Kidney (tissue), 14 donors: ENCODE data around the gene CHMP1B. TPM values are rescaled to one million over a fixed set of nuclear protein-coding genes. Genes with fewer than 3 reads are reported as not detected.

Source experiments
- DNase-seq, 5 donors: peaks; one replicate each; pipeline ENCODE4 v3.0.0-alpha.2; 2013 to 2020
- FAIRE-seq: peaks from 2 replicates; lab custom pipeline; 2012; peaks lifted over from hg19 to GRCh38; lab: Jason Lieb, UNC
- H3K27ac ChIP-seq, 2 donors: one replicate each; pipeline ENCODE4 v1.7.0; 2013; ENCODE audit warnings: low read depth in 2 of 2, low read length in 2 of 2, inconsistent platforms in 1 of 2
- H3K27me3 ChIP-seq: one replicate; pipeline ENCODE4 v1.7.1; 2013; ENCODE audit warnings: low read length, inconsistent platforms; ENCODE audit not compliant: control insufficient read depth, insufficient read depth
- H3K36me3 ChIP-seq, 3 donors: one replicate each; pipeline versions ENCODE4 v1.7.0 to v1.7.1; 2013; ENCODE audit warnings: low read length in 3 of 3, control low read depth in 1 of 3, inconsistent platforms in 1 of 3; ENCODE audit not compliant: insufficient read depth in 3 of 3, control insufficient read depth in 2 of 3
- H3K4me1 ChIP-seq, 3 donors: one replicate each; pipeline versions ENCODE4 v1.7.0 to v1.7.1; 2013; ENCODE audit warnings: low read length in 3 of 3, inconsistent platforms in 1 of 3, low read depth in 1 of 3; ENCODE audit not compliant: control insufficient read depth in 2 of 3, insufficient read depth in 2 of 3
- H3K4me3 ChIP-seq, 3 donors: one replicate each; pipeline versions ENCODE4 v1.7.0 to v1.8.1; 2013; ENCODE audit warnings: low read length in 3 of 3, control low read depth in 1 of 3, inconsistent platforms in 1 of 3
- H3K9ac ChIP-seq, 3 donors: one replicate each; pipeline versions ENCODE4 v1.7.0 to v1.7.1; 2013; ENCODE audit warnings: low read length in 3 of 3, control low read depth in 1 of 3, inconsistent platforms in 1 of 3
- H3K9me3 ChIP-seq, 3 donors: one replicate each; pipeline versions ENCODE4 v1.7.0 to v1.7.1; 2013; ENCODE audit warnings: low read length in 3 of 3, control low read depth in 1 of 3, inconsistent platforms in 1 of 3; ENCODE audit not compliant: control insufficient read depth in 2 of 3, insufficient read depth in 1 of 3
- CTCF ChIP-seq: IDR thresholded peaks from 3 replicates; pipeline ENCODE4 v1.5.1; 2012; ENCODE audit warnings: mild to moderate bottlenecking, moderate library complexity, borderline replicate concordance; ENCODE audit not compliant: insufficient read depth; ENCODE audit errors: extremely low read depth
- intact Hi-C: fragments of 100-400 bp; cut with DNase I; formaldehyde crosslinking; loops from one replicate; pipeline ENCODE4 v1.11.1; 2022
- polyA plus RNA-seq: library from polyadenylated mRNA; stranded (reverse); fragments of 350-450 nt; fragmentation: Illumina TruSeq; extraction: RNeasy Lipid Tissue Mini Kit (QIAGEN cat#74804); gene quantifications from one replicate; pipeline ENCODE4 v1.2.3, GENCODE V29; 2014; ENCODE audit warnings: low read depth, low replicate concordance; ENCODE audit not compliant: insufficient read depth
- total RNA-seq: library from RNA; stranded (reverse); fragmentation: NEBNext Ultra II Directional; extraction: Animal tissue kit (Norgen Biotek cat#: 25700); gene quantifications from one replicate; pipeline ENCODE4 v1.2.1, GENCODE V29; 2021
- donor health status: control.
- donor health status: control.
- donor health status: control.
- donor health status: control.
- donor health status: control.
- donor health status: DM: yes; HTN: yes; CAD: no.
- donor health status: Normal renal cell carcinoma (clear cell type).

Gene CHMP1B
- total and polyA plus RNA-seq, 2 donors from 2014 or later, result 34.5 to 47.4 TPM

- H3K9ac ChIP-seq, result no peak overlapping the region
- DNase-seq (no peak), FAIRE-seq (no peak)
- peaks cover 0 to 5% (median 4%) of the 10 kb centered on the region in 3 donors for H3K4me1 ChIP-seq
- H3K27me3 ChIP-seq, result no peaks in the 10 kb centered on the region
- intact Hi-C loops, result no loop called here
- peak overlapping the region in 1 of 3 donors; percentile 15 for H3K4me3 ChIP-seq
- peaks cover 0 to 24% (median 15%) of the 10 kb centered on the region in 3 donors for H3K36me3 ChIP-seq
- H3K9me3 ChIP-seq, result no peaks in the 10 kb centered on the region
- no peak for TF ChIP-seq CTCF
- H3K27ac ChIP-seq, result no peak overlapping the region
Measured at GRCh38 chr18:11884396-11885030, 33.3 kb downstream of the CHMP1B start.

- H3K4me3 ChIP-seq, result peak overlapping the region in 1 of 3 donors; percentile 29
- H3K27me3 ChIP-seq, result no peaks in the 10 kb centered on the region
- H3K4me1 ChIP-seq, result peaks cover 0 to 5% (median 4%) of the 10 kb centered on the region in 3 donors
- no peak for FAIRE-seq
- H3K36me3 ChIP-seq, result peaks cover 0 to 27% (median 15%) of the 10 kb centered on the region in 3 donors
- H3K9me3 ChIP-seq, result no peaks in the 10 kb centered on the region
- TF ChIP-seq CTCF, result no peak
- H3K27ac ChIP-seq, result peak overlapping the region in 1 of 2 donors; percentile 25
- DNase-seq, result peak in 3 of 5 donors; percentile 29 to 73 (median 55)
- intact Hi-C loops, result no loop called here
- H3K9ac ChIP-seq, result no peak overlapping the region
Measured at GRCh38 chr18:11885278-11885947, 34.2 kb downstream of the CHMP1B start.

- Histone ChIP-seq H3K27me3 (no peaks in the 10 kb centered on the region), H3K4me3 (no peak overlapping the region), H3K9ac (no peak overlapping the region), H3K27ac (no peak overlapping the region), H3K9me3 (no peaks in the 10 kb centered on the region), H3K4me1 (peaks cover 0 to 5% (median 4%) of the 10 kb centered on the region in 3 donors), H3K36me3 (peaks cover 0 to 29% (median 15%) of the 10 kb centered on the region in 3 donors)
- FAIRE-seq (no peak), DNase-seq (peak in 4 of 5 donors; percentile 43 to 51 (median 47))
- no peak for TF ChIP-seq CTCF
- intact Hi-C loops, result no loop called here
Measured at GRCh38 chr18:11886577-11887110, 35.4 kb downstream of the CHMP1B start.
